GM12891 (cell line): Measurements from ENCODE around the gene ALDOA.

Experiments
- PAX5 ChIP-seq: IDR thresholded peaks from 2 replicates; pipeline ENCODE4 v1.6.1; 2011; ENCODE audit warnings: low read length, moderate library complexity, mild to moderate bottlenecking; ENCODE audit not compliant: insufficient read depth, severe bottlenecking
- POLR2A ChIP-seq: IDR thresholded peaks from 2 replicates; pipeline ENCODE4 v1.6.1; 2011; ENCODE audit warnings: low read depth, low read length, control low read depth
- POLR2AphosphoS5 ChIP-seq: IDR thresholded peaks from 2 replicates; pipeline ENCODE4 v1.6.1; 2011; ENCODE audit warnings: low read depth, low read length, control low read depth
- POU2F2 ChIP-seq: IDR thresholded peaks from 2 replicates; pipeline ENCODE4 v1.6.1; 2011; ENCODE audit warnings: low read depth, mild to moderate bottlenecking, control low read depth, low read length, moderate library complexity
- SPI1 ChIP-seq: IDR thresholded peaks from 2 replicates; pipeline ENCODE4 v1.6.1; 2011; ENCODE audit warnings: low read depth, low read length, control low read depth
- TAF1 ChIP-seq: IDR thresholded peaks from 2 replicates; pipeline ENCODE4 v1.6.1; 2011; ENCODE audit warnings: low read depth, low read length, control low read depth

DNA sequence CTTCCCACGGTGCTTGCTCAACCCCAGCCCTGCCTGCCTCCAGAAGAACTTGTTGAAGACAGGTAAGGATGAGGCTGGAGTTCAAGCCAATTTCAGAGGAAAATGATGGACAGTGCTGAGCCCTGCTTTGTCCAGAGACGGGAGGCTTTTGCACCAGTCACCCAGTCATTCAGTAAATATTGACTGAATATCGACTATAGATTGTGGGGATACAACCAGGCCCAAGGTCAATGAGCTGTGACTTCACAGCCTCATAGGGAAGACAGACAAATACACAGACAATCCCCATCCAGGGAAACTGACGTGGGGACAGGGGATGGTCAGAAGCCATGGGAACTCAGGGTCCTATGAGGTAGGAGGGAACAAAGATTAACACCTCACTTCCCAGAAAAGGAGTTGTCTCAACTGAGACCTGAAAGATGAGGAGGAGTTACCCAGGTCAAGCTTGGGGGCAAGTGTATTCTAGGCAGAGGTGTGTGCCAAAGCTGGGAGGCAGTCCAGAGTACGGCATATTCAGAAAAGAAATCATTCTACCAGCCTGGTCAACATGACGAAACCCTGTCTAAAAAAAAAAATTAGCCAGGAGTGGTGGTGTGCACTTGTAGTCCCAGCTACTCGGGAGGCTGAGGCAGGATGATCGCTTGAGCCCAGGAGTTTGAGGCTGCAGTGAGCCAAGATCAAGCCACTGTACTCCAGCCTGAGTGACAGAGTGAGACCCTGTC, 48.8 kb upstream of the ALDOA start:
- TF ChIP-seq POLR2A: no peak
- TF ChIP-seq POLR2AphosphoS5: no peak
- TF ChIP-seq TAF1: no peak
- TF ChIP-seq SPI1: no peak
- no peak for TF ChIP-seq POU2F2
- TF ChIP-seq PAX5: no peak
